Measurements from ENCODE around the gene DICER1. TPM values are rescaled to one million over a fixed set of nuclear protein-coding genes. Genes with fewer than 3 reads are reported as not detected.

Gene DICER1
- total RNA-seq, 3 donors from 2014 or later = 74.9 to 126 (median 78.0) TPM

DNA sequence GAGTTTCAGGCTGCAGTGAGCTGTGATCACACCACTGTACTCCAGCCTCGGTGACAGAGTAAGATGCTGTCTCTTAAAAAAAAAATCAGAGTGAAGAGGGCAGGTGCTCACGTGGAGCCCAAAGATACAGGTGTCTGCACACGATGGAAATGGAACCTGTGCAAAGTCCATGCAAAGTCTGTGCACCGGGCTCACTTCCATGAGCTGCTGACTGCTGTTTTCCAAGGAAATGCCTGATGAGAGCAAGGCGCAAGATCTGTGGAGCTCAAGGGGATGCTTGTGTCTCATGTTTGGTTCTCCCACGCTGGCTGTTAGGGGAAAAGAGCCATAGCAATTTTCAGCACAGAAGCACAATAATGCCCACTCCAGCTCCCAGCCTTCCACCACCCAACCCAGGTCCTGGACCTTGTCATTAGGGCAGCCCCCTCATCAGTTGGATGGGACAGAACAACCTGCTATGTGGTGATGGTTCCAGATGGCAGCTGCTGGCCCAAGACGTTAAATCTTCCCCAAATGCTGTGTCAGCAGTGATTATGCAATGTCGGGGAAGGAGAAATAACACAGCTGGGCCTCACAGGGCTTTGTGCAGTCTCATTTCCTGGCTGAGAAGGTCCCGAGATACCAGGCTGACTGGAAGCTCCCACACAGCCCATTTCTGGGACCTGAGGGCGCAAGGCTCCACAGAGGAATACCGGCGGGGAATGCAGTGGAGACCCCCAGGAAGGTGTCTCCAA, 27.9 kb upstream of the DICER1 start:
- peak overlapping the region; percentile 58 to 84 for H3K27ac ChIP-seq
- DNase-seq (ENCODE audit: low spot score in 2 of 2) = no peak

DNA sequence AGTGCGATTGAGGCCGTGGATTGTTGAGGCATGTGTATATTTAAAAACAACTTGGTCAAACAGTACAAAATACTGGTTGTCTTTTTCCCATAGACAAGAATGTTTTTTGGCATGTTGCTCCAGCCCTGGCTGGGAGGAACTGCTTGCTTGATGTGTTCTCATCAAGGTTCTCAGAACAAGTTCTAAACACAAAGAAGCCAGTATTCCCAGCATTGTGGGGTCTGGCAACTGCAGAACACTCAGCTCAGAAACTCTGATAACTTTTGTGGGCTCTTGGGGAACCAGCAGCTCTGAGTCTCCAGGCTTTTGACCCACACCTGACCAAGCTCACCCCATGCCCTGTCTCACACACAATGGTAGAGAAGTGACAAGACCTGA, 27.1 kb upstream of the DICER1 start:
- TF ChIP-seq POLR2A (IDR thresholded peaks at IDR 0.05) (no peak), POLR2AphosphoS5 (IDR thresholded peaks at IDR 0.05) (no peak), CTCF (IDR thresholded peaks at IDR 0.05) (no peak)
- H3K4me1 ChIP-seq = peaks cover 0 to 6% of the 10 kb centered on the region in 2 donors
- no peak overlapping the region for H3K4me3 ChIP-seq
- H3K9me3 ChIP-seq = no peaks in the 10 kb centered on the region
- no peaks in the 10 kb centered on the region for H3K27me3 ChIP-seq
- H3K36me3 ChIP-seq = no peaks in the 10 kb centered on the region
- peak overlapping the region; percentile 53 to 84 for H3K27ac ChIP-seq
- intact Hi-C loops (cut with DNase I; ENCODE audit: low total_unique reads) = no loop called here
- no peak for DNase-seq (ENCODE audit: low spot score in 2 of 2)

More for the DNA sequence above, 27.9 kb upstream of the DICER1 start:
- Histone ChIP-seq H3K9me3 (no peaks in the 10 kb centered on the region), H3K27me3 (no peaks in the 10 kb centered on the region), H3K4me3 (no peak overlapping the region), H3K36me3 (no peaks in the 10 kb centered on the region), H3K4me1 (peaks cover 0 to 6% of the 10 kb centered on the region in 2 donors)
- no peak for TF ChIP-seq POLR2A (IDR thresholded peaks at IDR 0.05)
- peak; percentile 49 to 60 (median 56) for TF ChIP-seq POLR2AphosphoS5 (IDR thresholded peaks at IDR 0.05)
- no peak for TF ChIP-seq CTCF (IDR thresholded peaks at IDR 0.05)
- intact Hi-C loops (cut with DNase I; ENCODE audit: low total_unique reads) = no loop called here

DNA sequence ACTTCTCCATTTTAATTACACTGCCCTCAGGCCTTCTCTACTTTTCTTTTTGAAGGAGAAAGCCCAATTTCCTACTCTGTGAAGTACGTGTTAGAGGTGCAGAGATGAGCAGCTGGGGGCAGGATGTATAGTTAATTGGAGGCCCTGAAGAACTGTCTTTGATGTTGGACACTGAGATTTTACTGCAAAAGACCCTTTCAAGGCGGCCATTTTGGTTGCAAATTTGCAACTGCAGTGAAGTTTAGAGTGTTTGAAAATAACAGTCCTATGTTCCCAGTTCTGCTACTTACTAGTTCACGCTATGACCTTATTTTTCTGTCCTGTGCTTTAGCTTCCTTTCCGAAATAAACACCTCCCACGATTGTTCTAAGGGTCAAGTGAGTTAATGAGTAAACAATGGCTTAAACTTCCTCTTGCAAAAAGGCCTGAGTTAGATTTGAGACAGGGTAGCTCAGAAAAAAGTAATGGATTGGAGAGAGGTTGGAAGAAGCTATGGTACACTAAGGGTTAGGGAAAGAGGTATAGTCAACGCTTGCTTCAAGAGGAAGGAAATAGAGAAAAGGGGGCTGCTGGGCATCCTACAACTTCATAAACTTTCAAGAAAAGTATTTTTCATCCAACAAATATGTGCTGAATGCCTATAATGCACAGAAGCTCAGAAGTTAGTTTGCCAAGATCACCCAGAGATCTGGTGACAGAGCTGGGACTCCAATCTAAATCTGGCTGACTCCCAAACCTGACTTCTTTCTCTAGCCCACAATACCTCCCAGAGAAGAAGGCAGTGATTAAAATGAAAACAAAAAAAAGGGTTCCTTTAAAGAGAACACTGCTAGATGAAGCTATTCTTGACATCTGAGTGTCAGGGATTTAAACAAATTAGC, 26.4 kb upstream of the DICER1 start:
- Histone ChIP-seq H3K4me3 (no peak overlapping the region), H3K36me3 (no peaks in the 10 kb centered on the region), H3K27ac (peak overlapping the region; percentile 53 to 84), H3K4me1 (peaks cover 0 to 6% of the 10 kb centered on the region in 2 donors), H3K9me3 (no peaks in the 10 kb centered on the region), H3K27me3 (no peaks in the 10 kb centered on the region)
- TF ChIP-seq CTCF (IDR thresholded peaks at IDR 0.05) (no peak), POLR2AphosphoS5 (IDR thresholded peaks at IDR 0.05) (no peak), POLR2A (IDR thresholded peaks at IDR 0.05) (no peak)
- intact Hi-C loops (cut with DNase I; ENCODE audit: low total_unique reads) = no loop called here
- no peak for DNase-seq (ENCODE audit: low spot score in 2 of 2)

- Histone ChIP-seq H3K27ac (peak overlapping the region; percentile 53 to 84), H3K36me3 (no peaks in the 10 kb centered on the region), H3K27me3 (no peaks in the 10 kb centered on the region), H3K9me3 (no peaks in the 10 kb centered on the region), H3K4me3 (no peak overlapping the region), H3K4me1 (peaks cover 0 to 6% of the 10 kb centered on the region in 2 donors)
- TF ChIP-seq POLR2A (IDR thresholded peaks at IDR 0.05) = no peak
- TF ChIP-seq POLR2AphosphoS5 (IDR thresholded peaks at IDR 0.05) = no peak
- no peak for TF ChIP-seq CTCF (IDR thresholded peaks at IDR 0.05)
- DNase-seq (ENCODE audit: low spot score in 2 of 2) = no peak
- intact Hi-C loops (cut with DNase I; ENCODE audit: low total_unique reads) = no loop called here
Measured at GRCh38 chr14:95183082-95183481, 25.8 kb upstream of the DICER1 start.

GRCh38 chr14:95182379-95182778, 25.1 kb upstream of the DICER1 start:
- Histone ChIP-seq H3K9me3 (no peaks in the 10 kb centered on the region), H3K36me3 (no peaks in the 10 kb centered on the region), H3K4me3 (no peak overlapping the region), H3K4me1 (peaks cover 0 to 6% of the 10 kb centered on the region in 2 donors), H3K27ac (peak overlapping the region in 1 of 2 donors; percentile 53), H3K27me3 (no peaks in the 10 kb centered on the region)
- intact Hi-C loops (cut with DNase I; ENCODE audit: low total_unique reads) = no loop called here
- TF ChIP-seq POLR2AphosphoS5 (IDR thresholded peaks at IDR 0.05) (no peak), POLR2A (IDR thresholded peaks at IDR 0.05) (no peak), CTCF (IDR thresholded peaks at IDR 0.05) (no peak)
- DNase-seq (ENCODE audit: low spot score in 2 of 2) = no peak
